ENCODE data around the gene PPP1R7. TPM values are rescaled to one million over a fixed set of nuclear protein-coding genes. Genes with fewer than 3 reads are reported as not detected.

Gene PPP1R7
- total RNA-seq, 1 donor from 2014 or later = 57.7 TPM

DNA sequence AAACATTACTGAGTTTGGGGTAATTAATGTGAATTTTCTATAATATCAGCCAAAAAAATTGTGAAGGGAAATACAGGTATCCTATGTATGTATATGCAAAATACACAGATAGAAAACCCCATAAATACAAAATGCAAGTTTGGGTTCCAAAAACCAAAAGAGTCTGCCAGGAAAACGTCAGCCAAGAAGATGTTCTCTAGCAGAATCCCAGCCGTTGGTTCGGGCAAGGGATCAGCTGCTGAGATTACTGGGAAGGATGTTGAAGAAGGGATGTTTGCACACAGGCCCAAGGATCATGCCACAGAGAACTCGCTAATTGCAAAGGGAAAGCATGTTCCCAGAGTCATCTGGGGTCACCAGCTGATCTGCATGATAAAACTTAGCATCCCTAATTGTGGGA, 28.7 kb downstream of the PPP1R7 start:
- no peak overlapping the region for H3K4me3 ChIP-seq (ENCODE audit: low read depth, low read length)
- DNase-seq (ENCODE audit: low read depth) = no peak
- TF ChIP-seq, protein P1, sequence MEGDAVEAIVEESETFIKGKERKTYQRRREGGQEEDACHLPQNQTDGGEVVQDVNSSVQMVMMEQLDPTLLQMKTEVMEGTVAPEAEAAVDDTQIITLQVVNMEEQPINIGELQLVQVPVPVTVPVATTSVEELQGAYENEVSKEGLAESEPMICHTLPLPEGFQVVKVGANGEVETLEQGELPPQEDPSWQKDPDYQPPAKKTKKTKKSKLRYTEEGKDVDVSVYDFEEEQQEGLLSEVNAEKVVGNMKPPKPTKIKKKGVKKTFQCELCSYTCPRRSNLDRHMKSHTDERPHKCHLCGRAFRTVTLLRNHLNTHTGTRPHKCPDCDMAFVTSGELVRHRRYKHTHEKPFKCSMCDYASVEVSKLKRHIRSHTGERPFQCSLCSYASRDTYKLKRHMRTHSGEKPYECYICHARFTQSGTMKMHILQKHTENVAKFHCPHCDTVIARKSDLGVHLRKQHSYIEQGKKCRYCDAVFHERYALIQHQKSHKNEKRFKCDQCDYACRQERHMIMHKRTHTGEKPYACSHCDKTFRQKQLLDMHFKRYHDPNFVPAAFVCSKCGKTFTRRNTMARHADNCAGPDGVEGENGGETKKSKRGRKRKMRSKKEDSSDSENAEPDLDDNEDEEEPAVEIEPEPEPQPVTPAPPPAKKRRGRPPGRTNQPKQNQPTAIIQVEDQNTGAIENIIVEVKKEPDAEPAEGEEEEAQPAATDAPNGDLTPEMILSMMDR (conservative IDR thresholded peaks at IDR 0.05; ENCODE audit: low read depth, low read length) = no peak

DNA sequence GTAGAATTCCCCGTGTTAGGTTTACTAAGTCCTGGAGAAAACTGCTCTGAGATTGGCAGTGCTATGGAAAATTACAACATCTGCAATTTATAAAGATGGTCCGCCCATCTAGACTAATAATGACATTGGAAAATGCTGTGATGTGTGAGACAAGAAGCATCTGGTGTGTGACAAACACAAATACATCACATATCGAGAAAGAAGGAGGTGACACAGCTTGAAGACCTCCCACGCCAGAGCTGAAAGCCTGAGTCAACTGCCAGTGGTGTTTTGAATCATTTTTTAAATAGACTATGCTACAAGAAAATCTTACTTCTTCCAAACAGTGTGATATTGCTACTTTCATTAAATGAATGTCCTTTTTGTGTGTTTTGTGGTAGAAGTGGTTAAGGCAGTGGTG, 29.6 kb downstream of the PPP1R7 start:
- TF ChIP-seq, protein P1 (conservative IDR thresholded peaks at IDR 0.05; ENCODE audit: low read depth, low read length) = no peak
- DNase-seq (ENCODE audit: low read depth) = no peak
- H3K4me3 ChIP-seq (ENCODE audit: low read depth, low read length) = no peak overlapping the region

DNA sequence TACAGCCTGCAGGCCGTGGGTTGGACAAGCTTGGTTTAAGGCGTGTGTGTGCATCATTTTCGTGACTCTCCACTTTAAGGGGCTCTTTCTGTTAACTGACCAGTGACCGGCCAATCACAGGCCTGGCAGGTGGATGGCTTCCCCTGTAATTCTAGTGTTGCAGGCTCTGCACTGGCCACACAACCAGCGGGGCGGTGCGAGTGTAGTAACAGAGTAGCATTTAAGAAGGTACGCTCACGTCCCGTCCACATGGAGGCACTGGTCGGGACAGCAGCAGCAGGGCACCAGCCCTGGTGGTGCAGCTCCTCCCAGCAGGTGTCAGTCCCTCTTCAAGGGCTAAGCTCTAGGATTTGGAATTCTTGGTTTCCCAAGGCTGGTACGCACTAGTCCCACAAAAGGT, 30.2 kb downstream of the PPP1R7 start:
- no peak for DNase-seq (ENCODE audit: low read depth)
- TF ChIP-seq, protein P1 (conservative IDR thresholded peaks at IDR 0.05; ENCODE audit: low read depth, low read length) = no peak
- no peak overlapping the region for H3K4me3 ChIP-seq (ENCODE audit: low read depth, low read length)

DNA sequence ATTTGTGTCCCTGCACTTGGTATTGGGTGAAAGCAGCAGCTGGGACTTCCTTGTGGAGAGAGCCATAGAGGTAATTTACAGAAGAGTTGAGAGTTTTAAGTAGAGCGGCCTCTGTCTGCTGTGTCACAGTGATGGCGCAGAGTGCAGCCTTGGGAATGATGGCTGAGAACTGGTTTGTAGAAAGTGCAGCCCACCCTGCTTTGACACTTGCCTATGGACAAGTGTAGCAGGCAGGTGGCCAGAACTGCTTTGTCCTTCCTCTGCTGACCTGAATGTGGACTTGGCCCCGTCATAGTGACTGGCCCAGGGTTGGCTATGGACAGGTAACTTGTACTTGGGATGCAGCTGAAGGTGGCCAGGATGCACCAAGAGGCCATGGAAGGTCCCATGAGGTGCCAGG, 31.9 kb downstream of the PPP1R7 start:
- H3K4me3 ChIP-seq (ENCODE audit: low read depth, low read length) = no peak overlapping the region
- no peak for DNase-seq (ENCODE audit: low read depth)
- TF ChIP-seq, protein P1 (conservative IDR thresholded peaks at IDR 0.05; ENCODE audit: low read depth, low read length) = no peak

DNA sequence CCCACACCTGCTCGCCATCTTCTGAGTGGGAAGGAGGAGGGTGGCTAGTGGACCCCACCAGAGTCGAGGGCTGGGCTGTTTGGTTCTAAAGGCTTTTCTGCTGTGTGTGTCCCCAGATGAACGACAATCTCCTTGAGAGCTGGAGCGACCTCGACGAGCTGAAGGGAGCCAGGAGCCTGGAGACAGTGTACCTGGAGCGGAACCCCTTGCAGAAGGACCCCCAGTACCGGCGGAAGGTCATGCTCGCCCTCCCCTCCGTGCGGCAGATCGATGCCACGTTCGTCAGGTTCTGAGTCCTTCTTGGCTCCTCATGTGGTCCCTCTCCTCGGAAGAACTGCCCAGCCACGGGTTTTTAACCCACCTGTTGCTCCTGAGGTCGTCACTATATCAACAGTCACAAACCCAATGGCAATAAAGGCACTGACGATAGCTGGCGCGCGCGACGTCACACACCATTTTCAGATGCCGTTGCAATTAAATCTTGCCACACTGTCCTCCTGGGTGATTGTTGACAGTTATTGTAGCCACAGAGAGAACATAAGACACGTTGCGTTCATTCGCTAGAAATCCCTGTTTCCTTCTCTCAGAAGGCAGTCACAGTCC, 32.4 kb downstream of the PPP1R7 start:
- no peak for DNase-seq (ENCODE audit: low read depth)
- TF ChIP-seq, protein P1 (conservative IDR thresholded peaks at IDR 0.05; ENCODE audit: low read depth, low read length) = no peak

DNA sequence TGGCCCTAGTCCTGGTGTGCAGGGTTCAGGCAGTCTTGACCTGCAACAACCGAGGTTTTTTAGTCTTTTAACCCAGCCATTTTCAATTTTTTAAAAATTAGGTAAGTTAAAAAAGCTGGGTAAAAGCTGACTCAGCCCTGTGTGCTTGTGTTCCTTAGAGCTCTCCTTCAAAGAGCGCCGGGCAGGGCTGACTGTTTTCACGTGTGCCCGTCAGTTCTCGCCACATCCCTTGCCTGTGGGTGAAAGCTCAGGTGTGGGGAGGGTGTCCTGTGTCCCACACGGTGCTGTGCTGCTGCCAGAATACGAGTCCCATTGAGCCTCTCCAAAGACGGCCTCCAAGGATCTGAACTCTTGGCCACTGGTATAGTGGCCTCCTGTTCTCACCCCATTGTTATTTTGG, 33.0 kb downstream of the PPP1R7 start:
- no peak for DNase-seq (ENCODE audit: low read depth)
- TF ChIP-seq, protein P1 (conservative IDR thresholded peaks at IDR 0.05; ENCODE audit: low read depth, low read length) = no peak
- H3K4me3 ChIP-seq (ENCODE audit: low read depth, low read length) = no peak overlapping the region

More for the DNA sequence above, 32.4 kb downstream of the PPP1R7 start:
- H3K4me3 ChIP-seq (ENCODE audit: low read depth, low read length) = no peak overlapping the region

DNA sequence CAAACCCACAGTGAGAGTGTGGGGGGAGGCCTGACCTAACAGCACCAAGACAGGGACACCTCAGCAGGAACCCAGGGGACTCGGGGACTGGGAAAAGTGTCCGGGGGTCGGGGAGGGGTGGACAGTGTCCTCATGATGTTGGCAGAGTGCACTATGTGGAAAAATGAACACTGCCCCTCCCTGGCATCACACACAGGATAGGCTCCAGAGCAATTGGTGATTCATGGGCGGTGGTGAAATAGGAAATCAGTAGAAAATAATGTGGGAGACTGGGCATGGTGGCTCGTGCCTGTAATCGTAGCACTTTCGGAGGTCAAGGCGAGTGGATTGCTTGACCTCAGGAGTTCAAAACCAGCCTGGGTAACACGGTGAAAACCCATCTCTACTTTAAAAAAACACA, 34.6 kb downstream of the PPP1R7 start:
- H3K4me3 ChIP-seq (ENCODE audit: low read depth, low read length) = no peak overlapping the region
- DNase-seq (ENCODE audit: low read depth) = no peak
- TF ChIP-seq, protein P1 (conservative IDR thresholded peaks at IDR 0.05; ENCODE audit: low read depth, low read length) = no peak

All from epithelial cell of proximal tubule (primary cell).